Hematopoietic multipotent progenitor cell treated with erythropoietin and hydrocortisone succinate and interleukin-3 and kit ligand, for 6 days (in vitro differentiated cells): ENCODE data around the gene CDC5L.

Source experiments
- DNase-seq: peaks from one replicate; pipeline ENCODE4 v3.0.0-alpha.2; 2015

Gene CDC5L

GRCh38 chr6:44456070-44456965 lies 68.8 kb downstream of the CDC5L start:
- DNase-seq = peak; percentile 83

GRCh38 chr6:44456966-44457292 lies 69.4 kb downstream of the CDC5L start:
- DNase-seq = no peak

- no peak for DNase-seq
Observed at GRCh38 chr6:44457596-44457995, 70.1 kb downstream of the CDC5L start.

- DNase-seq = no peak
Observed at GRCh38 chr6:44458551-44458950, 71.0 kb downstream of the CDC5L start.

GRCh38 chr6:44462335-44462734 lies 74.8 kb downstream of the CDC5L start:
- no peak for DNase-seq

GRCh38 chr6:44462797-44463727 lies 75.6 kb downstream of the CDC5L start:
- DNase-seq = no peak

- DNase-seq = no peak
Observed at GRCh38 chr6:44463728-44464450, 76.4 kb downstream of the CDC5L start.

GRCh38 chr6:44464527-44465310 lies 77.2 kb downstream of the CDC5L start:
- DNase-seq = no peak

GRCh38 chr6:44466955-44467354 lies 79.4 kb downstream of the CDC5L start:
- no peak for DNase-seq

- no peak for DNase-seq
Observed at GRCh38 chr6:44468835-44469234, 81.3 kb downstream of the CDC5L start.

GRCh38 chr6:44470115-44470464 lies 82.6 kb downstream of the CDC5L start:
- no peak for DNase-seq

- no peak for DNase-seq
Observed at GRCh38 chr6:44470746-44471145, 83.2 kb downstream of the CDC5L start.

- no peak for DNase-seq
Observed at GRCh38 chr6:44471271-44471981, 83.9 kb downstream of the CDC5L start.

GRCh38 chr6:44472250-44472945 lies 84.9 kb downstream of the CDC5L start:
- DNase-seq = peak; percentile 18

GRCh38 chr6:44473393-44474189 lies 86.1 kb downstream of the CDC5L start:
- no peak for DNase-seq

- no peak for DNase-seq
Observed at GRCh38 chr6:44474190-44474631, 86.7 kb downstream of the CDC5L start.

GRCh38 chr6:44474643-44475042 lies 87.1 kb downstream of the CDC5L start:
- DNase-seq = no peak

- no peak for DNase-seq
Observed at GRCh38 chr6:44475417-44475778, 87.9 kb downstream of the CDC5L start.

GRCh38 chr6:44475779-44476434 lies 88.4 kb downstream of the CDC5L start:
- DNase-seq = peak; percentile 80

GRCh38 chr6:44476849-44477248 lies 89.3 kb downstream of the CDC5L start:
- no peak for DNase-seq
